GM18519 (cell line): ENCODE measurements around the gene SORCS2.

Experiments used
- ATAC-seq: cut with Tn5 transposase; IDR thresholded peaks from one replicate; pipeline ENCODE4 v1.9.1; 2021; ENCODE audit warnings: mild to moderate bottlenecking, moderate library complexity; ENCODE audit not compliant: unreplicated experiment, low FRiP score

SORCS2 gene

DNA sequence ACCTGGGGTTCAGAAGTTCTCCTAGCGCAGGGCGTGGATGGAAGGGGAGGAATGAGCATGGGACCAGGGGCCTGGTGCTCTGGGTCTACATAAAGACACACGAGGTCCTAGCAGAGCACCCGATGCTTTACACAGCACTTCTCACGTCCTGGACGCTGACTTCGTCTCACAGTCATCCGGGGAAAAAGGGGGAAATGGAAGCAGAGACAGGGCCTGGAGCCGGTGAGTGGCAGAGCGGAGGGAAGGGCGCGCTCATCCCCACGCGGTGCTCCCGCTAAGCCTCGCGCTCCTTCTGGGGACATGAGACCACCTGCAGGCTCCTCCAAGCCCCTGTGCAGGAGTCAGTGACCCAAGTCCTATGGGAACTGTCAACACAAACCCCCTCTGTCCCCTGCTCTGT is 589.7 kb downstream of the SORCS2 start:
- ATAC-seq, result no peak

DNA sequence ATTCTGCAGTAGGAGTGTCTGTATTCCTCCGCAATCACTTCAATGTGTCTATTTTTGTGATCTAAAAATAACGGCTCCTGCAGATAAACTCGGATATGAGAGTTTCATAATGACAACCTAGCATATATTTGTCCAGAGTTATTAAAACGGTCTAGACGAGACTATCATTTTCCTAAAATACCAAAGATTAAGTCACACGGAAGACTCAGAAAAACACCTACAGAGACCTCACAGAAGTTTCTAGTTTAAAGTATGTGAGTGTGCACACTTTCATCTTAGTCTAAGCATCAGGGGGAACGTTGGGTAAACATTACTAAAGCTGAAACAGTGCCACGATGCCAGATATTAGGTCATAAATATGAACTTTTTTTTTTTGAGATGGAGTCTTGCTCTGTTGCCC is 590.4 kb downstream of the SORCS2 start:
- no peak for ATAC-seq

- ATAC-seq, result no peak
These were observed 591.2 kb downstream of the SORCS2 start for GRCh38 chr4:7783541-7783940.

DNA sequence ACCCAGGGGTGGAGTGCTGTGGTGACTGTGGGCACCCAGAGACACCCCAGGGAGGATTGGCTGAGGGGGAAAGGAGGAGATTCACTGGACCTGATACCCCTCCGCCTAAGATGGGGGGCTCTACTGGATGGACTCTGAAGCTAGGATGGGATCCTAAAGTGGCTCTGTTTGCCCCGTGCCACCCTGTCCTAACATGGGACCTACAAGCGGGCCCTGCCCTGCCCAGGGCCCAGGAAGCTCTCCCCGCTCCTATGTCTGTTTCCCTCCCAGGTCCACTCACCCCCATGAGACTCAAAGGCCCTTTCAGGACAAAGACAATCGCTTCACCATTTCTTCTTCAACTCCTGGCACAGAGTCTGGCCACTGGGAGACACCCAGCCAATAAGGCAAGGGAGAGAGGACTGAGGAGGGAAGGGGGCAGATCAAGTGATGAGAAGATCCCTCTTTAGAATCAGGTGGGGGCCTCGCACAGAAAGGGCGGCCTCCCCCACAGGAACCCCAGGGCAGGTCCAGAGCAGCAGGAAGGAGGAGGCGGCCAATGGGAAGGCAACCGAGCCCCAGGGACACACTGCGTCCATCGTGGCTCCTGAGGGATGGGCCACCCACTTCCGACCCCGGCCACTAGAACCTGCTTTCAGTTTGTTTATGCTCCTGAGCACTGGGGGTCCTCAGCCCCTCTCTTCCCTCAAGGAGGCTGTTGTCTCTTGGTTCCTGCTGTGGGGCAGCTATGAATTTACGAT is 592.0 kb downstream of the SORCS2 start:
- no peak for ATAC-seq

GRCh38 chr4:7785017-7785416 is 592.7 kb downstream of the SORCS2 start:
- no peak for ATAC-seq

- no peak for ATAC-seq
These were observed 593.7 kb downstream of the SORCS2 start for GRCh38 chr4:7786040-7786439.

- ATAC-seq, result no peak
These were observed 594.2 kb downstream of the SORCS2 start for GRCh38 chr4:7786517-7786916.

GRCh38 chr4:7787067-7787466 is 594.7 kb downstream of the SORCS2 start:
- no peak for ATAC-seq

DNA sequence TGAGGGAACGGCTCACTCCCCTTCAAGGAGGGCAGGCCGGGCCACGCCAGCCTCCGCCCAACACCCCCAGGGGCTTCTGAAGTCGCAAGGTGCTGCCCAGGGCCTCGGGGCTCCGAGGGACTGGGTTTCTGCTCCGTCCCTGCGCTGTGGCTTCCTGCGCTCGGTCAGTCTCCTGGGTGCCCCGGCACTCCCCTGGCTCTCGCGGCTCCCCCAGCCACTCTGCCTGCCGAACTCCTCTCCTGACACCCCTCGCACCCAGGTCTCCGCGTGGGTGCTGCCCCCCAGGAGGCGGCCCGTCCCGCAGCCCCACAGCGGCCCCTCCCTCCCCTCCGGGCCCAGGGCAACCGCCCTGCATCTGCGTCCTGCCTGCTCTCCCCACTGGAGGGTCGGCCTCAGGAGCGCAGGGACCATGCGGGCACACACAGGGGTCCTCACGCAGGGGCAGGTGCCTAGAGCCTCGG is 595.4 kb downstream of the SORCS2 start:
- ATAC-seq, result no peak

DNA sequence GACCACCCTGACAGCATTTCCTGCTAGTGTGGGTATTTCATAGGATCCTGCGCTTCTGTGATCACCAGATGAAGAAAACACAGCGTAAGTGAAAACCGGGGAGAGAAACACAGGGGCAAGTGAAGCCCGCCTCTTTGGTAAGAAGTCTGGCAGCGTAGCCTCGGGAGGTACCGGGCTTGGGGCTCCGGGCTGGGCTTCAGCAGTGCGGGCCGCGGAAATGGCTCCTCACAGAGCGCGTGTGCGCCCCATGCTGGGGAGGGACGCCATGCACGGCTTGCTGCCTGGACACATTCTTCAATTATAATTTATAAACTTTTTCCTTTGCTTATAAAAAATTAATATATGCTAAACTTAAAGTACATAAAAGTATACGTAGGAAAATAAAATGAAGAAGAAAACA is 595.9 kb downstream of the SORCS2 start:
- no peak for ATAC-seq

DNA sequence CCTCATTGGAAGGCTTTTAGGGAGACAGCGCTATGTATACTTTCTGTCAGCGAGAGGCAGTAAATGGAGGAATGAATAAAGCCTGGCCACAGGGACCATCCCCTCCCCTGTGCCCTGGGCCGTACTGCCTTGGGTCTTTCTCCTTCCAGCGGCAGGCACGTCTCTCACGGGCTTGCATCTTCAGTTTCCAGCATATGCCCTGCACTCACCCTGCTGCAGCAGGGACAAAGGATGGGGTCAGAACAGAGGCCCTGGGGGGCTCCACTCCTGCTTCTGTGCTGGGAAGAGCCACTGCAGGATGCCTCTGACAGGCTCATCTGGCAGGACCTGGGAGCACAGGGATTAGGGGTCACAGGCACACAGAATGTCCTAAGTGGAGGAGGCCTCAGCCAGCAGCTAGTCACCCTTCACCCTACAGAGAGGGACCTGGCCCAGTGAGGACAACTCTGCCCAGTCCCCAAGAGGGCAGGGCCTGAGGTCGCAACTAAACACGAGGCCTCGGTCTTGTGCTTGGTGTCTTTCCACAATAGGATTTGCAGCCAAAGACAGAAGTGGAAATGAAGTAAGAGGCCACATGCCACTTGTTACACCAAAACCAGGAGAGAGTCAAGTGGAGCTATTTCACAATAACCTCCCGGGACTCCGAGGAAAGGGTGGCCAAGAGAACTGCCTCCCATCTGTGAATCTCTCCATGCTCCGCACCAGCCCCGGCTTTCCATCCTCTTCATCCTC is 596.5 kb downstream of the SORCS2 start:
- no peak for ATAC-seq

GRCh38 chr4:7790023-7790422 is 597.7 kb downstream of the SORCS2 start:
- no peak for ATAC-seq

- ATAC-seq, result no peak
These were observed 598.7 kb downstream of the SORCS2 start for GRCh38 chr4:7790999-7791398.
